ENCODE data around the gene DIPK1C.

DIPK1C gene

DNA sequence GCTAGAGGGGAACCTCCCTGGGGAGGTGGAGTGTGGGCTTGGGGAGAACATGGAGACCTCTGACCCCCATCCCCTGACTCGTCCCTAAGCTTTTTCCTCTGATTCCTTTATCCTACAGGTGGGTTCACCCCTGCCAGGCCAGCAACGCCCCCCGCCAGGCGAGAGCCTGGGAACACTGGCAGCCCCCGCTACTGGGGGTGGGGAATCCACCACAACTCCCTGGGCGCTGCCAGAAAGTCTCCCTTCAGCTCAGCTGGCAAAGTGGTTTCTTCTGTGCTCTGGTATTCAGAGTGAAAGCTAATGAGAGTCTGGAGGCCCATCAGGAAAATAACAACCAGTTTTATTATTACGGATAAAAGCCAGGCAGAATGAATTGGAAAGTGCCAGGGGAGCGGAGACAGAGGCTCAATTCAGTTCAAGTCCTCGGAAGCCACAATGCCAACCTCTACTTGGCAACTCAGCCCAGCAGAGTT, 2.8 kb downstream of the DIPK1C start:
- peak in 53 of 58 donors; percentile 14 to 96 (median 61) for DNase-seq

- peak in 1 of 58 donors; percentile 56 for DNase-seq
Measured at GRCh38 chr18:74453642-74454198, 3.4 kb downstream of the DIPK1C start.

GRCh38 chr18:74453016-74453566, 4.0 kb downstream of the DIPK1C start:
- no peak for DNase-seq

- DNase-seq, result no peak
Measured at GRCh38 chr18:74451148-74451547, 6.0 kb downstream of the DIPK1C start.

- DNase-seq, result peak in 38 of 58 donors; percentile 5 to 77 (median 38)
Measured at GRCh38 chr18:74450626-74451025, 6.5 kb downstream of the DIPK1C start.

DNA sequence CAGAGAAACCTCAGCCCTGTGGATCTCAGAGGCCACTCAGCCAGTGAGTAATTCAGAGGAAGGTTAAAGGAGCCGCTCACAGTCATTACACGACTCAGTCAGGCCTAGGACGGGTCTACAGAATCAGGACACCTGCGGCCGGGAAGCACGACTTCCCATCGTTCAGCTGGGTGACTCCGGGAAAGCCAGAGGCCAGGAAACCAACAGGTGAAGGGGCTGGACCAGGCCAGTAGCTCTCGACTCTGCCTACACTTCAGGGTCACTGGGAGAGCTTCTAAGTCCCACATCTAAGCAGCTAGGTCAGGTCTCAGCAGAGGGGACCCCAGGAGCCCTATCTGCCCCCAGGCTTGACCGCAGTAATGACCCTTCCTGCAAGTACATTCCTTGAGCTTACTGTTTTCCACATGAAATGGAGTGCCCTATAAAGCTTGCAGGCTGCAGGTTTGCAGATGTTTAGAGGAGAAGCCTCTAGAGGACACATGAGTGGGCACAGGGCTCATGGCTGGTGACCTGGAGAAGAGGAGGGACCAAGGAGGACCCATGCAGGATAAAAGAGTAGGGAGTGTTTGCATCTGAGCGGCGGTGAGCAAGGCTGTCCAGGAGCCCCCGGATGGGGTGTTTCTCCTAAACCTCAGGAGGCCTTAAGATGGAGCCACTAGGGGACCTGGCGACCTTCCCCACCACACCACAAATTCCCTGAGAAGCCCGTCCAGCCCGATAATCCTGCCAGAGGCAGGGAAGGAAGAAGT, 9.5 kb downstream of the DIPK1C start:
- DNase-seq, result no peak

- no peak for DNase-seq
Measured at GRCh38 chr18:74446631-74447403, 10.3 kb downstream of the DIPK1C start.

DNA sequence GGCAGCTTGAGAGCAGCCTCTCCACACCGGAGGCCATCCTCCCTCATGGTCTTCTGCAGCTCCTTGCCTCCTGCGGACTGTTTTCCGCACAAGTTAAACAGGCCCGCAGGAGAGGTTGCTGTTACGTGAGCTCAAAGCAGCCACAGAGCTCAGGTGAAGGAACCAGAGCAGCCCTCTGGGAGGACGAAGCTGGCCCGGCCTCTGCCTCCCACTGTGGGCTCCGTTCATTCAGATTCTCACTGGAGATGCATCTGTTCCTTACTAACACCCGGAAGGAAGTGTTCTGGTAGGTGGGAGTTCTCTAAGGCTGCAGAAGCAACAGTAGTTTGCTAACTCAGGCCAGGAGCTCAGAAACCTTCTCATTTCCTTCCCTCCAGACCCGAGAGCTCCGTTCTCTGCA, 10.9 kb downstream of the DIPK1C start:
- DNase-seq, result no peak

GRCh38 chr18:74445585-74445984, 11.5 kb downstream of the DIPK1C start:
- no peak for DNase-seq

GRCh38 chr18:74444104-74444503, 13.0 kb downstream of the DIPK1C start:
- no peak for DNase-seq

- no peak for DNase-seq
Measured at GRCh38 chr18:74440808-74441427, 16.2 kb downstream of the DIPK1C start.

DNA sequence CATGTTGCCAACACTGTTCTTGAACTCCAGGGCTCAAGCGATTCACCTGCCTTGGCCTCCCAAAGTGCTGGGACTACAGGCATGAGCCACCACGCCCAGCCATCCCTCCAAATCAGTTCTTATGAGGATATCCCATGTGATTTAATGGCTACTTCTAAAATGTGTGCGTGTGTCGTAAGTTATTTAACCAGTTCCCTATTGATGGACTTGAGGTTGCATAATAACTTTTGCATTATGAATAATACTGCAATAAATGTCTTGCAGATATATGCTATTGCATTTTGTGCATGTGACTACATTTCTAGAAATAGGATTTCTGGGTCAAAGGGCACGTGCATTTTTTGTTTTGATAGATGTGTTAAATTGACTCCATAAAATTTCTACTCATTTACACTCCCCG, 19.0 kb downstream of the DIPK1C start:
- DNase-seq, result no peak

DNA sequence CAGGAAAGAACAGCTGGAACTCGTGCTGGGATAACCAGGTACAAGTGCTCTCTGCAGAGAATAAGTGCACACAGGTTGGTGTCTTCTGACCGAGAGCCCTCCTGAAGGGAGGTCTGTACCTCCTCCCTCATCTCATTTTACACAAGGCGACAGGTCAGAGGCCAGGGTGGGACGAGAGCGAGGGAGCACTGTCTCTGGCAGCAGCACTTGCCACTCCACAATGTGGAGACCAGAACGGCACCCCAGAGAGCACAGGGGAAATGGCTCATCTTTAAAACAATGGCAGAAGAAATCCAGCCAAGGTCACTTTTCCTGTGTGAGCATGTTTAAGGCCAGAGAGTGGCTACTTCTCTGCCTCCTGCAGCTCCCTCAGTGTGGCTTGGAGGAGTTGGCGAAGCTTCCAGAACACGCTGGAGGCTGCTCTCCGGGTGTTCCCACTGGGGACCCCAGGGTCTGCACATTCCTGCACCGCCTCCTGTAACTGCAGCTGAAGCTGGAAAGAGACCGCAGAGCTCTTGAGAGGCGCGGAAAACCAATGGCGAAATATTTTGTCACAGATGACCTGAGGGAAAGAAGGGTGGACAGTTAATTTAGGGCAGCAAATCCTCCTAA, 20.8 kb downstream of the DIPK1C start:
- DNase-seq, result no peak

DNA sequence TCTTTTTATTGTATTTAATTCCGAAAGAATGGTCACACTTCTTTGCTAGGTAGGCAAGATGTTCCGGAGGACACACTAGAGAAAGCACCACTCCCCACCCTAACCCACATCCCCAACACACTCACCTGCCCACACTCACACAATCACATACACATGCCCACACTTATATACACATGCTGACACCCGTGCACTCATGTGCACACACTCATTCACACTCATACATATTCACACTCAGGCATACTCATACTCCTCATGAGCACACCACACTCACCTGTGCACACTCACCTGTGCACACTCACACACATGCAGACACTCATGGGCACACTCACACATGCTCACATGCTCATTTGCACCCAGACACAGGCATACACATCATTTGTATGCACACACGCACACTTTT, 21.4 kb downstream of the DIPK1C start:
- DNase-seq, result no peak

GRCh38 chr18:74434466-74434865, 22.6 kb downstream of the DIPK1C start:
- no peak for DNase-seq

DNA sequence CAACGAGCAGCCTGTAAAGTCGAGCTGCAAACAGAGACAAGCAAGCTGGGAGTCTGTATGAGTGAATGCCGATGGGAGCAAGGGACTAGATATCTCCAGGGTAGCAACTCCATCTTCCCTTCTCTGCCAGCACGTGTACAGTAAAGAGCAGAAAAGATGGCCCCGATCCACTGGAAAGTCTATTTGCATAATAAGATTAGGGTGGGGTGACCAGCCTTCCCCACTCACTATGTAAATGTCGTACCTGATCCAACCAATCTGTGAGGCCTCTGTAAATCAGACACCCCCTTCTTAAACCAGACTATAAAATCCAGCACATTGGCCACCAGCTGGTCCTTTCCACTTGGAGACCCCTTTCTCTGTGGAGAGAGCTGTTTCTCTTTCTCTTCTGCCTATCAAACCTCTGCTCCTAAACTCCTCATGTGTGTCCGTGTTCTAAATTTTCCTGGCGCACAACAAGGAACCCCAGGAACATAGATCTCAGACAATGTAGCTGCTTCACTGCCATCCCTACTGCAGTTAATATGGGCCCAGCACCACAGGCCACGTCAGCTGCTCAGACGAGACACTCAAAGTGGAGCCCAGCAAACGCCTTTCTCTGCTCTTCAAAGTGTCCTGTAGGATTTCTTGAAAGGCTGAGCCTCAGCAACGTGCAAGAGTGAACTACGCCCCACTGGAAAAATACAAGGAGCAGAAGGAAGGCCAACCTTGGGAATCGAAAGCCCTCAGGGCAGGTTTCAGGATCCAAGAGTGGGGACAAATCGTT, 26.1 kb downstream of the DIPK1C start:
- no peak for DNase-seq

GRCh38 chr18:74430231-74430630, 26.9 kb downstream of the DIPK1C start:
- no peak for DNase-seq

GRCh38 chr18:74429096-74429495, 28.0 kb downstream of the DIPK1C start:
- DNase-seq, result no peak

DNA sequence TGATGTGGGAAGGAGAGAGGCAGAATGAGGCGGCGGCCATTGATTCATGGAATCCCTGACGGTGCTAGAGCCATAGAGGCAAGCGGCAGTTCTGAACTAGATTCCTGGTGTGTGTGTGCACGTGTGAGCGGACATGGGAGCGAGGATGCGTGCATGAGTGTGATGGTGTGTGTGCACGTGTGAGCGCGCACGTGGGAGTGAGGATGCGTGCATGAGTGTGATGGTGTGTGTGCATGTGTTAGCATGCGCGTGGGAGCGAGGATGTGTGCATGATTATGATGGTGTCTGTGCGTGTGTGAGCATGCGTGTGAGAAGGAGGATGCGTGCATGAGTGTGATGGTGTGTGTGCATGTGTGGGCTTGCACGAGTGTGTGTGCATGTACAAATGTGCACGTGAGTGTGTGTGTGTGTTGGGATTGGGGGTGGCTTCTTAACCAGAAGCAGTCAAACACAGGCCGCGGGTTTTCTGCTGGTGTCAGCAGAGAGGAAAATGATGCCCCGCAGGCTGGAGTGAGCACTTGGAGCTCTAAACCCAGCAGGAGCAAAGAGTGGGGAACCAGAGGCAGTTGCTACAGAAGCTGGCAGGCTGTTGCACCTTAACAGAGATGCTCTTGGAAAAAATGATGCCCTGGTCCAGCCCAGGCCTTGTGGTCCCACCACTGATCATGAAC, 29.5 kb downstream of the DIPK1C start:
- no peak for DNase-seq

DNA sequence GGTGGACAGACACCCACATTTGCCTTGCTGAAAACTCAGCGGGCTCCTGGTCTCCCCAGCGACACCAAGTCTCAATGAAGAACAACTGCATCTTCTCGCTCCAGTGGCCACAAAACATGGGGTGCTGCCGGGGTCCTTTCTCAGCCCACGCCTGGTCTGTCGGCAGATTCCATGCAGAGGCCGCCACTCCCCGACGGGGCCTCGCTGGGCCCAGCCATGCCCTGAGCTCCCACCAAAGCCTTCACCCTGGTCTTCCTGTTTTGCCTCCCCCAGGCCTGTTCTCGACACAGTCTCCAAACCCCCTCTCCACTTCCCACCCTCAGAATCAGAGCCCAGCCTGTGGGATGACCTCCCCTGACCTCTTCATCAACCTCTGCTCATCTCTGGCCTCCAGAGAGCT, 31.2 kb downstream of the DIPK1C start:
- DNase-seq, result no peak
